HEK293 (cell line): ENCODE results near the gene KRTAP10-10.
"Not testable (repeated sequence)": the region's sequence is repeated elsewhere in the genome, so short reads cannot be mapped to it uniquely, and the experiment has no call there.

Experiments
- CTCF ChIA-PET: fragments of 350-600 bp; formaldehyde crosslinking; extraction: SDS; loops from one replicate; lab custom pipeline; 2021; ENCODE audit warnings: antibody characterized with exemption; lab: Yijun Ruan, JAX
- POLR2A ChIA-PET: fragments of 300-600 bp; formaldehyde crosslinking; extraction: SDS; loops from one replicate; lab custom pipeline; 2020; ENCODE audit warnings: antibody characterized with exemption, inconsistent platforms; lab: Yijun Ruan, JAX
- H3K27ac ChIP-seq: fragments of 200-500 bp; sonication (Bioruptor generic); 2 replicates; pipeline ENCODE4 v1.5.1; 2014; ENCODE audit warnings: low read depth, low read length, control low read depth, inconsistent platforms; ENCODE audit errors: extremely low read depth
- H3K36me3 ChIP-seq, 2 experiments: fragments of 200-500 bp in 1 of 2; sonication (Bioruptor generic) in 1 of 2; 1 replicate in 1 of 2; 2 replicates in 1 of 2; pipeline ENCODE4 v1.5.1; 2014 to 2017; ENCODE audit warnings: inconsistent platforms in 2 of 2, low read length in 2 of 2; ENCODE audit not compliant: control insufficient read depth in 2 of 2, insufficient read depth in 1 of 2
- H3K4me1 ChIP-seq: fragments of 200-500 bp; sonication (Bioruptor generic); 2 replicates; pipeline ENCODE4 v1.5.1; 2014; ENCODE audit warnings: mild to moderate bottlenecking, low read length, inconsistent platforms; ENCODE audit not compliant: control insufficient read depth, insufficient read depth
- H3K4me3 ChIP-seq: 2 replicates; pipeline ENCODE4 v1.5.1; 2011; ENCODE audit warnings: low read depth, mild to moderate bottlenecking, control low read depth, low read length, moderate library complexity
- H3K9me3 ChIP-seq: fragments of 200-500 bp; sonication (Bioruptor generic); 2 replicates; pipeline ENCODE4 v1.5.1; 2014; ENCODE audit warnings: low read depth, low read length, inconsistent platforms; ENCODE audit not compliant: control insufficient read depth, insufficient read depth
- EGR2 ChIP-seq: fragments of 450-650 bp; formaldehyde crosslinking; IDR thresholded peaks from 2 replicates; pipeline ENCODE4 v1.5.1; 2016; ENCODE audit warnings: low read depth, missing biosample characterization, missing genetic modification characterization
- SCRT1 ChIP-seq: fragments of 450-650 bp; formaldehyde crosslinking; IDR thresholded peaks from 2 replicates; pipeline ENCODE4 v1.5.1; 2016; ENCODE audit warnings: missing biosample characterization, missing genetic modification characterization, borderline replicate concordance
- SETDB1 ChIP-seq: IDR thresholded peaks from one replicate; pipeline ENCODE4 v1.6.1; 2017; ENCODE audit warnings: mild to moderate bottlenecking, low read length, moderate library complexity, mixed read lengths; ENCODE audit not compliant: insufficient read length
- ZIC2 ChIP-seq: fragments of 450-650 bp; formaldehyde crosslinking; IDR thresholded peaks from 2 replicates; pipeline ENCODE4 v1.5.1; 2016; ENCODE audit warnings: missing biosample characterization, missing genetic modification characterization
- ZNF37A ChIP-seq: fragments of 450-650 bp; IDR thresholded peaks from 2 replicates; pipeline ENCODE4 v1.5.1; 2018; ENCODE audit warnings: missing biosample characterization, missing genetic modification characterization
- TF ChIP-seq, protein P1 (sequence below): fragments of 450-650 bp; formaldehyde crosslinking; IDR thresholded peaks from 2 replicates; pipeline ENCODE4 v1.5.1; 2017; ENCODE audit warnings: missing biosample characterization, missing genetic modification characterization
- TF ChIP-seq, protein P2 (sequence below): fragments of 450-650 bp; formaldehyde crosslinking; IDR thresholded peaks from 2 replicates; pipeline ENCODE4 v1.5.1; 2016; ENCODE audit warnings: missing biosample characterization, missing genetic modification characterization, borderline replicate concordance

KRTAP10-10 gene

DNA sequence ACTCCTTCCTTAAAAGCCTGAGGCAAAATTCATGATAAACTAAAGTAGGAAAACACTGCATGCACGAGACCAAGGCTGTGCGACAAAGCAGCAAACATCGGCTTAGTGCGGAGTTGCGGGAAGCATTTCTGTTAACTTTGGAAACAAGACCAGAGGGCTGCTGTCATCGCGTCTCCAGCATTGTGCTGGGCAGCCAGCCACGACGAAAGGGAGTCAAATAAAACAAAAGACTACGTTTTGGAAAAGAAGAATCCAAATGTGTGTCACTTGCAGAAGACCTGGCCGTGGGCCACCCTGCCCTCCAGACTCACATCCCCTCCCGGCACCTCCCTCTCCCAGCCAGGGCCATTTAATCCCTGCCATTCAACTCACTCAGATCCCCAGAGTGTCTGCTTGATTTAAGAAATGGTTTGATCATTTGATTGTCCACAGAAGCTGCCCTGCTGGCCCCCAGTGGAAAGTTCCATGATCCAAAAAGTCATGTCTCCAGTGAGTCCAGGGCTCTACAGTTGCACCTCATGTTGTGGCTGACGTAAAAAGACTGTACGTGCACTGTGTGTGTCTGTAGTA, 6.7 kb downstream of the KRTAP10-10 start:
- TF ChIP-seq SCRT1 (tag by site-specific recombination): no peak
- no peak for TF ChIP-seq EGR2 (tag by site-specific recombination)
- TF ChIP-seq, protein P1, sequence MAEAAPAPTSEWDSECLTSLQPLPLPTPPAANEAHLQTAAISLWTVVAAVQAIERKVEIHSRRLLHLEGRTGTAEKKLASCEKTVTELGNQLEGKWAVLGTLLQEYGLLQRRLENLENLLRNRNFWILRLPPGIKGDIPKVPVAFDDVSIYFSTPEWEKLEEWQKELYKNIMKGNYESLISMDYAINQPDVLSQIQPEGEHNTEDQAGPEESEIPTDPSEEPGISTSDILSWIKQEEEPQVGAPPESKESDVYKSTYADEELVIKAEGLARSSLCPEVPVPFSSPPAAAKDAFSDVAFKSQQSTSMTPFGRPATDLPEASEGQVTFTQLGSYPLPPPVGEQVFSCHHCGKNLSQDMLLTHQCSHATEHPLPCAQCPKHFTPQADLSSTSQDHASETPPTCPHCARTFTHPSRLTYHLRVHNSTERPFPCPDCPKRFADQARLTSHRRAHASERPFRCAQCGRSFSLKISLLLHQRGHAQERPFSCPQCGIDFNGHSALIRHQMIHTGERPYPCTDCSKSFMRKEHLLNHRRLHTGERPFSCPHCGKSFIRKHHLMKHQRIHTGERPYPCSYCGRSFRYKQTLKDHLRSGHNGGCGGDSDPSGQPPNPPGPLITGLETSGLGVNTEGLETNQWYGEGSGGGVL (tag by site-specific recombination): no peak

GRCh38 chr21:44644878-44645277, 7.7 kb downstream of the KRTAP10-10 start:
- Histone ChIP-seq H3K4me1 (no peaks in the 10 kb centered on the region), H3K36me3 (no peaks in the 10 kb centered on the region), H3K4me3 (no peak overlapping the region), H3K9me3 (no peaks in the 10 kb centered on the region), H3K27ac (no peak overlapping the region)
- POLR2A ChIA-PET: interaction anchor here (0.6 kb wide), 3 partner anchors 59 to 228 kb away, joined by 3 to 7 read pairs (median 4); no protein-coding TSS in a partner anchor
- peak; percentile 81 for TF ChIP-seq SETDB1
- no peak for TF ChIP-seq ZNF37A (tag by site-specific recombination)
- CTCF ChIA-PET: no interaction called here

More for the DNA sequence above, 6.7 kb downstream of the KRTAP10-10 start:
- H3K4me1 ChIP-seq: no peaks in the 10 kb centered on the region
- H3K27ac ChIP-seq: no peak overlapping the region
- H3K9me3 ChIP-seq: no peaks in the 10 kb centered on the region
- no peak overlapping the region for H3K4me3 ChIP-seq
- no peaks in the 10 kb centered on the region for H3K36me3 ChIP-seq
- POLR2A ChIA-PET: no interaction called here
- CTCF ChIA-PET: interaction anchor here (1.0 kb wide), 1 partner anchor 45 kb away, joined by 3 read pairs; no protein-coding TSS in a partner anchor

- POLR2A ChIA-PET: not testable (repeated sequence)
Observed at GRCh38 chr21:44646366-44647221, 9.4 kb downstream of the KRTAP10-10 start, which contains the start of gene KRTAP10-11. KRTAP10-11 (plus strand) TSS chr21:44646414; CDS start chr21:44646459, 45 bp downstream.

DNA sequence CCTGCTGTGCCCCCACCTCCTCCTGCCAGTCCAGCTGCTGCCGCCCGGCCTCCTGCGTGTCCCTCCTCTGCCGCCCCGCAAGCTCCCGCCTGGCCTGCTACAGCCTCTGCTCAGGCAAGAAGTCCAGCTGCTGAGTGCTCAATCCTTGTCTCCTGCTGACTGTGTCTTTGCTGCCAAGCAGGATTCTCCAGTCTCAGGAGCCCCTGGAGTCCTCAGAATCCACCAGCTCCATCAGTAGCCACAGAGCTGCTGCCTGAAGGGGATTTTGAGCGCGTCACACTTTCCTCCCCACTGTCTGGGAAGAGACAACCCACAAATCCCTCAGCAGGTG, 10.0 kb downstream of the KRTAP10-10 start:
- ChIA-PET CTCF (interaction anchor here (0.6 kb wide), 1 partner anchor 91 kb away, joined by 3 read pairs; no protein-coding TSS in a partner anchor), POLR2A (interaction anchor here (0.6 kb wide), 1 partner anchor 889 kb away, joined by 3 read pairs; no protein-coding TSS in a partner anchor)
- Histone ChIP-seq H3K27ac (no peak overlapping the region), H3K36me3 (no peaks in the 10 kb centered on the region)
- TF ChIP-seq, protein P2, sequence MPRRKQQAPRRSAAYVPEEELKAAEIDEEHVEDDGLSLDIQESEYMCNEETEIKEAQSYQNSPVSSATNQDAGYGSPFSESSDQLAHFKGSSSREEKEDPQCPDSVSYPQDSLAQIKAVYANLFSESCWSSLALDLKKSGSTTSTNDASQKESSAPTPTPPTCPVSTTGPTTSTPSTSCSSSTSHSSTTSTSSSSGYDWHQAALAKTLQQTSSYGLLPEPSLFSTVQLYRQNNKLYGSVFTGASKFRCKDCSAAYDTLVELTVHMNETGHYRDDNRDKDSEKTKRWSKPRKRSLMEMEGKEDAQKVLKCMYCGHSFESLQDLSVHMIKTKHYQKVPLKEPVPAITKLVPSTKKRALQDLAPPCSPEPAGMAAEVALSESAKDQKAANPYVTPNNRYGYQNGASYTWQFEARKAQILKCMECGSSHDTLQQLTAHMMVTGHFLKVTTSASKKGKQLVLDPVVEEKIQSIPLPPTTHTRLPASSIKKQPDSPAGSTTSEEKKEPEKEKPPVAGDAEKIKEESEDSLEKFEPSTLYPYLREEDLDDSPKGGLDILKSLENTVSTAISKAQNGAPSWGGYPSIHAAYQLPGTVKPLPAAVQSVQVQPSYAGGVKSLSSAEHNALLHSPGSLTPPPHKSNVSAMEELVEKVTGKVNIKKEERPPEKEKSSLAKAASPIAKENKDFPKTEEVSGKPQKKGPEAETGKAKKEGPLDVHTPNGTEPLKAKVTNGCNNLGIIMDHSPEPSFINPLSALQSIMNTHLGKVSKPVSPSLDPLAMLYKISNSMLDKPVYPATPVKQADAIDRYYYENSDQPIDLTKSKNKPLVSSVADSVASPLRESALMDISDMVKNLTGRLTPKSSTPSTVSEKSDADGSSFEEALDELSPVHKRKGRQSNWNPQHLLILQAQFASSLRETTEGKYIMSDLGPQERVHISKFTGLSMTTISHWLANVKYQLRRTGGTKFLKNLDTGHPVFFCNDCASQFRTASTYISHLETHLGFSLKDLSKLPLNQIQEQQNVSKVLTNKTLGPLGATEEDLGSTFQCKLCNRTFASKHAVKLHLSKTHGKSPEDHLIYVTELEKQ: no peak
- TF ChIP-seq ZIC2 (tag by site-specific recombination): peak; percentile 89
- TF ChIP-seq, all 188 proteins: peak for 1
- Histone ChIP-seq H3K4me1 (no peaks in the 10 kb centered on the region), H3K4me3 (no peak overlapping the region), H3K9me3 (no peaks in the 10 kb centered on the region)

More at GRCh38 chr21:44646366-44647221, 9.4 kb downstream of the KRTAP10-10 start, which contains the start of gene KRTAP10-11:
- CTCF ChIA-PET: interaction anchor here (0.6 kb wide), 1 partner anchor 91 kb away, joined by 3 read pairs; no protein-coding TSS in a partner anchor
- not testable (repeated sequence) for H3K4me3 ChIP-seq, H3K36me3 ChIP-seq, H3K27ac ChIP-seq, H3K4me1 ChIP-seq, H3K9me3 ChIP-seq
